Natural killer cell (primary cell): Measurements from ENCODE around the gene OR4E2. TPM values are rescaled to one million over a fixed set of nuclear protein-coding genes. Genes with fewer than 3 reads are reported as not detected.

Source experiments
- ATAC-seq, 3 donors: fragments of 150-1000 bp in 2 of 3; fragments of 200-7000 bp in 1 of 3; cut with Tn5 transposase; 1 replicate in 1 of 3; 2 replicates in 2 of 3; pipeline ENCODE4 v1.10.0; 2021; ENCODE audit warnings: mild to moderate bottlenecking in 2 of 3, moderate library complexity in 2 of 3
- DNase-seq, 2 donors: peaks; one replicate each; pipeline versions ENCODE4 v3.0.0 to v3.0.0-alpha.2; 2013 to 2021; ENCODE audit warnings: mixed read lengths in 1 of 2
- H3K27ac ChIP-seq: one replicate; pipeline ENCODE4 v1.5.1; 2013; ENCODE audit warnings: mild to moderate bottlenecking, low read length
- H3K27me3 ChIP-seq: one replicate; pipeline ENCODE4 v1.6.1; 2013; ENCODE audit warnings: low read length; ENCODE audit not compliant: control insufficient read depth, insufficient read depth
- H3K36me3 ChIP-seq: one replicate; pipeline ENCODE4 v1.6.1; 2013; ENCODE audit warnings: low read length; ENCODE audit not compliant: control insufficient read depth, insufficient read depth
- H3K4me1 ChIP-seq: one replicate; pipeline ENCODE4 v1.6.1; 2013; ENCODE audit warnings: low read length; ENCODE audit not compliant: control insufficient read depth, insufficient read depth
- H3K4me3 ChIP-seq: one replicate; pipeline ENCODE4 v1.5.1; 2013; ENCODE audit warnings: low read length
- H3K9me3 ChIP-seq: one replicate; pipeline ENCODE4 v1.6.1; 2013; ENCODE audit warnings: low read length; ENCODE audit not compliant: control insufficient read depth, insufficient read depth
- H3K27ac Mint-ChIP-seq, 2 donors: one replicate each; pipeline ENCODE4 v1.8.0; 2022; ENCODE audit warnings: mild to moderate bottlenecking in 2 of 2, mixed read lengths in 2 of 2, moderate library complexity in 1 of 2
- H3K27me3 Mint-ChIP-seq, 2 donors: one replicate each; pipeline ENCODE4 v1.8.0; 2022; ENCODE audit warnings: low read depth in 2 of 2, mixed read lengths in 2 of 2
- H3K36me3 Mint-ChIP-seq: one replicate; pipeline ENCODE4 v1.8.0; 2022; ENCODE audit warnings: mixed read lengths
- H3K4me1 Mint-ChIP-seq, 2 donors: one replicate each; pipeline ENCODE4 v1.8.0; 2022; ENCODE audit warnings: mixed read lengths in 2 of 2
- H3K4me3 Mint-ChIP-seq: one replicate; pipeline ENCODE4 v1.8.0; 2022; ENCODE audit warnings: mild to moderate bottlenecking, moderate library complexity, mixed read lengths
- H3K9me3 Mint-ChIP-seq, 2 donors: one replicate each; pipeline ENCODE4 v1.8.0; 2022; ENCODE audit warnings: mixed read lengths in 2 of 2
- WGBS: methylation state at CpG from one replicate; pipeline ENCODE4 v1.1.7; 2013; ENCODE audit warnings: missing lambda C conversion rate; ENCODE audit not compliant: insufficient coverage; 5-methylcytosine and 5-hydroxymethylcytosine counted together
- intact Hi-C: fragments of 100-400 bp; cut with micrococcal nuclease; formaldehyde crosslinking; loops from one replicate; pipeline ENCODE4 v1.14.2; 2022
- total RNA-seq, 4 donors: library from RNA; stranded (reverse); fragments of 120-200 nt in 1 of 4; gene quantifications; one replicate each; pipeline versions ENCODE4 v1.2.3 to v1.2.4, GENCODE V29; 2013 to 2022
- TF ChIP-seq, protein P1 (sequence below): fragments of 200-600 bp; IDR thresholded peaks from one replicate; pipeline ENCODE4 v1.8.0; 2022; ENCODE audit warnings: antibody characterized with exemption

The OR4E2 gene
- total RNA-seq, 3 donors from 2014 or later (not counting 1 experiment from before 2014, with no cell fraction given): not detected

GRCh38 chr14:21714318-21714929 lies 60.8 kb downstream of the OR4E2 start:
- Histone ChIP-seq H3K4me1 (no peaks in the 10 kb centered on the region), H3K27me3 (peaks cover 3% of the 10 kb centered on the region), H3K4me3 (no peak overlapping the region), H3K36me3 (no peaks in the 10 kb centered on the region), H3K9me3 (no peaks in the 10 kb centered on the region), H3K27ac (no peak overlapping the region)
- no peaks in the 10 kb centered on the region for H3K36me3 Mint-ChIP-seq
- DNase-seq (peak in 1 of 2 donors; percentile 35), ATAC-seq (no peak)
- H3K4me1 Mint-ChIP-seq: no peaks in the 10 kb centered on the region
- WGBS: 62% methylated on average over 4 of the region's 6 CpGs
- H3K27ac Mint-ChIP-seq: no peak overlapping the region
- peaks cover 21 to 51% of the 10 kb centered on the region in 2 donors for H3K27me3 Mint-ChIP-seq
- intact Hi-C loops: no loop called here
- H3K4me3 Mint-ChIP-seq: no peak overlapping the region
- TF ChIP-seq, protein P1, sequence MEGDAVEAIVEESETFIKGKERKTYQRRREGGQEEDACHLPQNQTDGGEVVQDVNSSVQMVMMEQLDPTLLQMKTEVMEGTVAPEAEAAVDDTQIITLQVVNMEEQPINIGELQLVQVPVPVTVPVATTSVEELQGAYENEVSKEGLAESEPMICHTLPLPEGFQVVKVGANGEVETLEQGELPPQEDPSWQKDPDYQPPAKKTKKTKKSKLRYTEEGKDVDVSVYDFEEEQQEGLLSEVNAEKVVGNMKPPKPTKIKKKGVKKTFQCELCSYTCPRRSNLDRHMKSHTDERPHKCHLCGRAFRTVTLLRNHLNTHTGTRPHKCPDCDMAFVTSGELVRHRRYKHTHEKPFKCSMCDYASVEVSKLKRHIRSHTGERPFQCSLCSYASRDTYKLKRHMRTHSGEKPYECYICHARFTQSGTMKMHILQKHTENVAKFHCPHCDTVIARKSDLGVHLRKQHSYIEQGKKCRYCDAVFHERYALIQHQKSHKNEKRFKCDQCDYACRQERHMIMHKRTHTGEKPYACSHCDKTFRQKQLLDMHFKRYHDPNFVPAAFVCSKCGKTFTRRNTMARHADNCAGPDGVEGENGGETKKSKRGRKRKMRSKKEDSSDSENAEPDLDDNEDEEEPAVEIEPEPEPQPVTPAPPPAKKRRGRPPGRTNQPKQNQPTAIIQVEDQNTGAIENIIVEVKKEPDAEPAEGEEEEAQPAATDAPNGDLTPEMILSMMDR: no peak
- no peaks in the 10 kb centered on the region for H3K9me3 Mint-ChIP-seq

Other genes starting within 250 kb of the OR4E2 start
- 100 to 1,000 TPM; 150 to 167 (median 162) TPM for gene CHD8, start 197.7 kb upstream of the OR4E2 start, total RNA-seq
- gene RAB2B, start 176.9 kb upstream of the OR4E2 start, total RNA-seq: 10 to 100 TPM; 43.3 to 64.7 (median 50.9) TPM
- 100 to 1,000 TPM; 103 to 123 (median 123) TPM for gene TOX4, start 176.6 kb upstream of the OR4E2 start, total RNA-seq
- gene METTL3, start 142.5 kb upstream of the OR4E2 start, total RNA-seq: 10 to 100 TPM; 63.3 to 72.5 (median 68.3) TPM
- 1 to 10 TPM; 1.6 to 2.5 (median 2.2) TPM for gene SALL2, start 127.5 kb upstream of the OR4E2 start, total RNA-seq
- not detected for gene OR10G3, start 73.8 kb upstream of the OR4E2 start, total RNA-seq
- not detected for gene OR10G2, start 18.9 kb upstream of the OR4E2 start, total RNA-seq
- gene OR4E1, start 20.0 kb downstream of the OR4E2 start, total RNA-seq: not detected